IPS-18c (cell line): ENCODE measurements around the gene VSIG8.

Source experiments
- H3K4me3 ChIP-seq: 2 replicates; pipeline ENCODE4 v1.7.0; 2013; ENCODE audit warnings: low read depth, mild to moderate bottlenecking, low read length, moderate library complexity; ENCODE audit not compliant: insufficient read depth
- H3K9me3 ChIP-seq: one replicate; pipeline ENCODE4 v1.6.1; 2013; ENCODE audit warnings: mild to moderate bottlenecking, low read length, moderate library complexity; ENCODE audit not compliant: control insufficient read depth, insufficient read depth

VSIG8 gene

DNA sequence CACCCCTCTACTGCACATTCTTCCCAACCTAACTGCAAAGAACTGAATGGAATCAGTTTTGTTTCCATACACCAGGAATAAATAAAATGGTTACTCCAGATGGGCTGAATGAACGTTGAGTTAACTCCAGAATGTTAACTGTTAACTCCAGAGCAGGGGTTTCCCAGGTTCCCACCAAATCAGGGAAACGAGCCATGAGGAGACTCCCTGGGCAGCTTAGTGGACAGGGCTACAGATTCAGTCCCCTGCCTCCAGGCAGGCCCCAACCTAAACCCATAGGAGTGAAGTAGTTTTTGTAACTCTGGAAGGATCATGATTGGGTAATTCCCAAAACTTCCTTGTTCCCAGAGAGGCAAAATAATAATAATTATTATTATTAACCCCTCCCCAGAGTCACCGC is 14.1 kb downstream of the VSIG8 start:
- H3K4me3 ChIP-seq = no peak overlapping the region
- no peaks in the 10 kb centered on the region for H3K9me3 ChIP-seq

DNA sequence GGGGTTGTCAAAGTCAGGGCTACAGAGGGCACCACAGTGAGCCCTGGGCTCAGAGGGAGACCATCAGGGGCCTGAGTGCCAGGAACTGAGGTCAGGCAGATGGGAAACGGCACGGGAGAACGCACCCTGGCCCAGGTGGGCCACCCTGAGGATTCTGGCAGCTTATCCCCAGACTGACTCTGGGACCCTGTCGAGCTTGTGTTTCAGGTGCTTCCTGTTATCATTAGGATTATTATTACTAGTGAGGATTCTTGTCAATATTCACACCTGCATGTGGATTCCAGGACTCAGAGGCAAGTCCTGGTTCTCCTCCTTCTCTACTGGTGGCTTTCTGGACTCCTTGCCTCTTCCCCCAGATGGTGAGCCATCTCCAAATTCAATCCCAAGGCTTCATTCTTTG is 15.2 kb downstream of the VSIG8 start:
- H3K4me3 ChIP-seq = no peak overlapping the region
- H3K9me3 ChIP-seq = no peaks in the 10 kb centered on the region

DNA sequence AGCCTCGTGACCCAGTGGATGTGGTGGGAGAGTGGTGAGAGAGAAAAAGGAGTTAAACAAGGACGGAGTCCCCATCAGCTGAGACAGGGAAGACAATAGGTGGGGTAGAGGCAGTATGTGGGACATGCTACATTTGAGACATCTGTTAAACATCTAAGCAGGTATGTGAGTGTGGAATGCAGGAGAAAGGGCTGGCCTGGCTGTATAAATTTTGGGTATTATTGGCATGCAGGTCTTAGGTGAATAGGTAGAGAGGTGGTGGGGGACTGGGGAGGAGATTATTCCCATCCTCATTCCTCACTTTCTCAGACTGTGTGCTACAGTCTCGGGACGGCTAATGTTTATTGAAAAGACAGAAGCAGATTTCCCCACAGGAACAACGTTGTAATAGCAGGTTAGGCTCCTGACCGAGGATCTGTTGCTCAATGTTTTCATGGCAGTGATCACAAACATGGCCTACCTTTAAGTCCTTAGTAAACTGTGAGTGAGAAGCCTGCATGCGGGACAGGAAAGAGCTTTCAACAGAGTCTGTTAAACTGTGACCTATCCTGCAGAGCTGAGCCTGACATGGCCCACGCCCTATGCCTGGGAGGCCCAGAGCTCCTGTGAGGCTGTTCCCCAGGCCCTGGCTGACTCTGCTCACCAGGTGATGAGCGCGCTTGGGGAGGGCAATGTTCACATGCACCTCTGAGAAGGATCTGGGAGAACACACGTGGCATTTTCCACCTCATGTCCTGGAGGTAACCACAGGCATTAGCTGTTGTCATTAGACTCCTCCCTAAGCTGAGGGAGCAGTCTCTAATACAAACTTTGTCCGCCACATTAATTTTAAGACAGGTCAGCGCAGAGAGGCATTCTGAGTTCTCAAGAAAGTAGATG is 16.5 kb downstream of the VSIG8 start:
- Histone ChIP-seq H3K9me3 (no peaks in the 10 kb centered on the region), H3K4me3 (no peak overlapping the region)

DNA sequence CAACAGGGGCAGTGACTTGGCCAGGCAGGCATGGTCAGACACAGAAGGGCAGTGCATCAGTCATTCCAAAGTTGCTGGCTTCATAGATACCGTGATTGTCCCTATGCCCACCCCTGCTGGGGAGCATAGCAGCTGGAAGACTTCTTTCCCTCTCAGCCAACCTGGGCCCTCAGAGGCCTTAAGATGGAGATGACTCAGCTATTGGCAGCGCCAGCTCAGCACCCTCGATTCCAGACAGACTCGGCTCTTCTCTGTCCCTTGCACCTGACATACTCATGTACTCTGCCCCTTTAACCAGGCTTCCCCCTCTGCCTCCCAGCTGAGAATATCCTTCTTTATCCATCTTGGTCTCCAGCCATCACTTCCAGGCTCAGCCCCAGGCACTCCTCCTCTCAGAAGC is 19.0 kb downstream of the VSIG8 start:
- Histone ChIP-seq H3K9me3 (peaks cover 2% of the 10 kb centered on the region), H3K4me3 (no peak overlapping the region)

DNA sequence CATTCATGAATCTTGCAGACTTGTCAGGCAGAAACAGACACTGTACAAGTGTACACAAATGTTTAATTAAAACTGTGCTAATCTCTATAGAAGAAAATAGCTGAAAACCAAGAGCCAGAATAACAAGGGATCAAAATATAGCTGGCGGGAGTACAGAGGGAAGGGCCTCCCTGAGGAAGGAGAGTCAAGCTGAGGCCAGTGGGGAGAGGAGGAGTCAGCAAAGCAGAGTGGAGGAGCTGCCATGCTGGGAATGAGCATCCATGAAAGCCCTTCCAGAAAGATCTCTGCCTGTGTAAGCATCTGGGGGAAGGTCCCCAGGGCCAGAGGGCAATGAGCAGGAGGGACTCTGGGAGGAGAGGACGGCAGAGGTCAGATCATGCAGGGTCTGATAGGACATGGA is 20.7 kb downstream of the VSIG8 start:
- H3K9me3 ChIP-seq = peaks cover 2% of the 10 kb centered on the region
- no peak overlapping the region for H3K4me3 ChIP-seq

DNA sequence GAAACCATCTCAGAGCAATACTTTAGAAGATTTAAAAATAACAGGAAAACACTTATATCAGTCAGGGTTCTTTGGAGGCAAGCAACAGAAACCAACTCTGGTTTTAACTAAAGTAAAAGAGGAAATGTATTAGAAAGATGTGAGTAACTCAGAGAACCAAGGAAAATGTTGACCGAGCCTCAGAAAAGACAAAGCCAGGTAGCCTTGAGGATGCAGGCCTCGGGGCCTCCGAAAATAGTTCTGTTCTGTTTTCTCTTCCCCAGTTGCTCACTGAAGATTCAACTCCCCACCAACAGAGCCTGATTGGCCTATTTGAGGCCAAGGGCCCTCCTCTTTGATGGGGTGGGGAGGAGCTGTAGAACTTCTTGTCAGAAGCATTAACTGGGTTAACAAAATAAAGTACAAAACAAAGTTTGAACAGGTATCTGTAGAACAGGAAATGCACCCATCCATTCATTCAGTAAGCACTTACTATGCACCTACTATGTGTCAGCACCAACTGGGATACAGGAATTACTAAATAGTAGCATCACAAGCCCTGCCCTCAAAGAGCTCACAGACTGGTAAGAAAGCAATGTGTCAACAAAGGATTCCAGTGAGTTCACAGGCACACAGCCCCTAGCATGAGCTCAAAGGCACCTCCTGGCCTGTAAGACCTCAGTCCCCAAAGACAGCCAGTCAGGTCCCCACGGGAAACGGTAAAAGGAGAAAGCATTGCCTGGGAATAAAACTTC is 23.2 kb downstream of the VSIG8 start:
- Histone ChIP-seq H3K9me3 (peaks cover 2% of the 10 kb centered on the region), H3K4me3 (no peak overlapping the region)

DNA sequence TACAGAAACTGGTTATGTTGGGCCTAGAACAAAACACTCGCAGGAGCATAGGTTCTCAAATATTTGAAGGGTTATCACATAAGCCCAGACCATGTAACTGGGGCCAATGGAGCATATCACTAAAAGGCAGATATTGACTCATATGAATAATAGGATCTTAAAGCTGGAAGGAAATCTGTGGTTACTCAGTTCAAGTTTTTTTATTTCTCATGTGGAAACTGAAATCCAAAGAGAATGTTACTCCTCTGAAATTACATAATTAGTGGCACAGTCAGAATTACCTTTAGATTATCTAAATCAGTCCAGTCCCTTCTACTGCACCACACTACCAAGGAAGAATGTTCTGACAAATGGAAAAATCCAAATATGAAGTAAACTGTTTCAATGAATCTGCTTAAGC is 23.7 kb downstream of the VSIG8 start:
- Histone ChIP-seq H3K4me3 (no peak overlapping the region), H3K9me3 (peaks cover 2% of the 10 kb centered on the region)

DNA sequence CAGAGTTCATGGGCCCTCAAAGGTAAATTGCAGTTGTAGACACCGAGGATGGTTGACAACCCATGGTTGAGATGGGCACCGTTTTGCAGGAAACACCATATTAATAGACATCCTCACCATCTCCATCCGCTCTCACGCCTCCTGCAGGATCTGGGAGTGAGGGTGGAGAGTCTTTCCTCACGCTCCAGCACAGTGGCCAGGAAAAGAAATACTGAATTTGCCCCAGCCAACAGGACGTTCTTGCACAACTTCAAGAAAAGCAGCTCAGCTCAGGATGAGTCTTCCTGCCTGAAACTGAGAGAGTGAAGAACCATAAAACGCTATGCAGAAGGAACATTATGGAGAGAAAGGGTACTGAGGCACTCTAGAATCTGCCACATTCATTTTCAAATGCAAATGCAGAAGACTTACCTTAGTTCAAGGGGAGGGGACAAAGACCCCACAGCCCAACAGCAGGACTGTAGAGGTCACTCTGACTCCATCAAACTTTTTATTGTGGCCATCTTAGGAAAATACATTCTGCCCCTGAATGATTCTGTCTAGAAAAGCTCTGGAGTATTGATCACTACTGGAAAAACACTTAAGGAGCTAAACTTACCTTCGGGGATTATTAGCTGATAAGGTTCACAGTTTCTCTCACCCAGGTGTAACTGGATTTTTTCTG is 26.5 kb downstream of the VSIG8 start:
- H3K4me3 ChIP-seq = no peak overlapping the region
- H3K9me3 ChIP-seq = peaks cover 2% of the 10 kb centered on the region

DNA sequence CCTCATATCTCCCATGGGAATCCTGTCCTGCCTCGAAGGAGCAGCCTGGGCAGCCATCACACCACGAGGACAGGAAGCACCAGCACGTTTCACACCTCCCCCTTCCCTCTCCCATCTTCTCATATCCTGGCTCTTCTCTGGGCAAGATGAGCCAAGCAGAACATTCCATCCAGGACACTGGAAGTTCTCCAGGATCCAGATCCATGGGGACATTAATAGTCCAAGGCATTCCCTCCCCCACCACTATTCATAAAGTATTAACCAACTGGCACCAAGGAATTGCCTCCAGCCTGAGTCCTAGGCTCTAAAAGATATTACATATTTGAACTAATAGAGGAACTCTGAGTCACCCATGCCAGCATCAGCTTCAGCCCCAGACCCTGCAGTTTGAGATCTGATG is 27.1 kb downstream of the VSIG8 start:
- H3K9me3 ChIP-seq = peaks cover 2% of the 10 kb centered on the region
- H3K4me3 ChIP-seq = no peak overlapping the region

DNA sequence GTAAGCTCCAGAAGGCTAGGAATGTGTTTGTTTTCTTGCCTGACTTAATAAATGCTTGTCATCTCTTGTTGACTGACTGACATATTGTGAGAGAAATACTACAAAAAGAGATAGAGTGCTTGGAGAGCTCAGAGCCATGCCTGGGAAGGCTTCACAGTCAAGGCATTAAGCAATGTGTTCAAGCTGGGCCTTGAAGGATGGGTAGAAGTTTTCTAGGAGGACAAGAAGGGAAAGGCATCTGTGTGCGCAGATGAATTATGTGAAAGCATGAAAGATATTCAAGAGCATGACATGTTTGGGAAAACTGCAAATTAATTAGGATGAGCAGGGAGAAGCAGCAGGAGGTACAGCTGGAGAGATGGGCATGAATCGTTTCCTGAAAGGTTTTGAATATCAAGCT is 30.1 kb downstream of the VSIG8 start:
- no peak overlapping the region for H3K4me3 ChIP-seq
- no peaks in the 10 kb centered on the region for H3K9me3 ChIP-seq

DNA sequence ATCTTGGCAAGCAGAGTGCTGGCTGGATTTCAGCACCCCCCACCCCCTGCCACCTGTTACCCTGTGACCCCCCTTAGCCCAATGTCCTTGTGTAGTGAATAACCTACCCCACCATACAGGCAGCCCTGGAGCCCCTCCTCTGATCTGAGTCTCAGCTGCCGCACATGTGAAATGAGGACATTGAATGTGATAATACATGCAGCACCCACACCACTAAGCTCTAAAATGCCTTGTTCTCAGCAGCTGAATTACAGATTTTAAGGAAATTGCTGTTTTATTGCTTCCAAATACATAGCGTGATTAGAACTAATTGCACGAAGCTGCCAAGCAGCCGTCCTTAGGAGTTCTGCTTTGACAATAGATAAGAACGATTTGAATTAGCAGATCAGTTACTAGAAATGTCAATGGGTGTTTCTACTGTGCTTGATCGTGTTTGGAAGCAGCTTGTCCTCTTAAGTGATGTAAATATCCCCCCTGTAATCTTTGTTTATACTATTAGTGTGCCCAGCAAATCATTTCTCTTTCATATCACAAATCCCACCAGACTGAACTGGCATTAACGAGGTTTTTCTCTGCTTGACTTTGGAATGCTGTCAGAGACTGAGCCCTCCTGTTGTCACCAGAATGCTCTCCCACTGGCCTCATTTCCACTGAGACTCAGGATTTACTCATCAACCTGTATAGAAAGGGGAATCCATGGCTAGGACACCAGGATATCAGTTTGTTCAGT is 30.9 kb downstream of the VSIG8 start:
- H3K9me3 ChIP-seq = no peaks in the 10 kb centered on the region
- no peak overlapping the region for H3K4me3 ChIP-seq

DNA sequence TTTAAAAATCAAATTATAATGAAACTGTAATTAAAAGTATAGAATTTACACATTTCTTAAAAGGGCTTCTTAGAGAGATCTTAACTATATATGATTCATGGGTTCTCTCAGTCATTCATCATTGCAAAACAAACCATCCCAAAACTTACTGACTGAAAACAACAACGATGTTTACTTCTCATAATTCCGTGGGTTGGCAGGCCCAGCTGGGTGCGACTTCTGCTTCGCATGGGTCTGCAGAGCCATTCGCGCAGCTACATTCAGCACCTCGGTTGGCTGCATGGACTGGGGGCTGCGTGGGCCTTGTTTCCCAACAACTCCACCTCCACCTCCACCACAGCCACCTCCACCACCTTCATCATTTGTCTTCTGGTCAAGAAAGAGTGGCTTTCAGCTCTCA is 31.7 kb downstream of the VSIG8 start:
- H3K9me3 ChIP-seq = no peaks in the 10 kb centered on the region
- H3K4me3 ChIP-seq = no peak overlapping the region

DNA sequence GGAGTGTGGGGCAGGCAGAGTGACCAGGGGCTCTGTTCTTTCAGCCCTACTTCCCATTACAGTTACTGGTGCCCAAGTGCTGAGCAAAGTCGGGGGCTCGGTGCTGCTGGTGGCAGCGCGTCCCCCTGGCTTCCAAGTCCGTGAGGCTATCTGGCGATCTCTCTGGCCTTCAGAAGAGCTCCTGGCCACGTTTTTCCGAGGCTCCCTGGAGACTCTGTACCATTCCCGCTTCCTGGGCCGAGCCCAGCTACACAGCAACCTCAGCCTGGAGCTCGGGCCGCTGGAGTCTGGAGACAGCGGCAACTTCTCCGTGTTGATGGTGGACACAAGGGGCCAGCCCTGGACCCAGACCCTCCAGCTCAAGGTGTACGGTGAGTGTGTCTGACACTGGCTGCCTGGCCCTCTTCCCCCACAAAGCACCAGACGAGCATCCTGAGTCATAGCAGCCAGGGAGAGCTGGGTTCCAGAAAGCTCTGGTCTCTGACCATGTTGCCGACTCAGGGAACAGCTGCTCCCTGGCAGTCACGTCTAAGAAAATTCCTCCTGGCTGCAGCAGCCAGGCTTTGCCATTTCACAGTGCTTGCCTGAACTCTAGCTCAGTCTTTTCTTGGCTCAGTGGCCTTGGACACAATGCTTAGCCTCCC is 32.5 kb downstream of the VSIG8 start:
- H3K9me3 ChIP-seq = no peaks in the 10 kb centered on the region
- no peak overlapping the region for H3K4me3 ChIP-seq

DNA sequence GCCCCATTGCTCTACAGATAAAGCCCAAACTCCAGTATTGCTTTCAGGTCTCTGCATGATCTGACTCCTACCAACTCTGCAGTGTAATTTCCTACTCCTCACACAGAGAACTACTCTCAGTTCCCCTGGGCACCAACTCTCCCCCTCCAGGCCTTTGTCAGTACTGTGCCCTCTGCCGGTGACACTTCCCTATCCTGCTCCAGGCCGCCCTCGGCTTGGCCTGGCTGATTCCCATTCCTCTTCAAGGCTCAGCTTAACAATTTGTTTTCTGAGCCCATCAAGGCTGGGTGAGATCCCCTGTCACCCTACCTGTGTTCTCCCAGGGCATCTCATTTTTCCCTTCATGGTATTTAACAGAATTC is 33.2 kb downstream of the VSIG8 start:
- no peaks in the 10 kb centered on the region for H3K9me3 ChIP-seq

DNA sequence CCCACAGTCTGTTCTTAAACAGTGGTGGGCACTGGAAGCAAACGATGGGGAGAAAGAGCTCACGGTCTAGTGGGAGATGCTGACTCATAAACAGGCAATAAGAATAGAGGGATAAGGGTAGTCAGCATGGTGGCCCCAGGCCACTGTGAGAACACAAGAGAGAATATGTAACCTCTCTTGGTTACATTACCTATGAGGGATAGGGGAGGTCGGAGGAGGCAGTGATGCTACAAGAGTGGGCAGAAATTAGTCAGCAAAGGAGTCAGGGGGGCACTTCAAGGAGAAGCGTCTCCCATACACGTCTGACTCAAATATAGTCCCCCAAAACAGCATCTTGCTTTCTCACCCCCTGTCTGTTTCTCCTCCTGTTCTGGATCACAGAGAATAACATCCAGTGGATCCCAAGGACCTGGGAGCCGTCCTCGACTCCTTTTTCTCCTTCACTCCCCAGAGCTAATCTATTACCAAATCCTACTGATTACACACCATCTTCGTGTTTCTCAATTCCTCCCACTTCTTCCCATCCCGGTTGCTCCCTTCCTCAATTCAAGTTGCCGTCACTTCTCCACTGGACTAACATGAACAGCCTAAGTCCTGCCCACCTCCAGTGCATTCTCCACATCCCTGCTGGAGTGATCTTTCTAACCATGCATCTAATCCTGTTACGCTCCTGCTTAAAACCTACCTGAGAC is 33.7 kb downstream of the VSIG8 start:
- H3K4me3 ChIP-seq = no peak overlapping the region
- no peaks in the 10 kb centered on the region for H3K9me3 ChIP-seq

More for the DNA sequence above, 33.2 kb downstream of the VSIG8 start:
- no peak overlapping the region for H3K4me3 ChIP-seq

DNA sequence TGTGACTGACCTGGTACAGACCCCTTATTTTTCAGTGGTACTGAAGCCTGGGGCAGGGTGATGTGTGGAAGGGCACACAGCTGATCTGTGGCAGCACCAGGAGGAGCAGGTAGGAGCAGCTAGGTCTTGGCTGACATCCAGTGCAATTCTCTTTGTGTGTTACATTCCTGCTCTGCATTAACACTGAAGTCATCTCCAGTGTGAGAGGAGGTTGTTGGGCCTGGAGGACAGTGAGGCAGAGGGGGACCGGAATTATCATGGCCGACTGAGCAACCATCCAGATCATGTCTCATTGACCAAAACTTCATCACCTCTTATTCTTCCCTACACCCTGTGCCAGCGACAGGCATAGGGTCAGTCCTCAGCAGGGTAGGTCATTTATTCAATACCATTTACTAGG is 34.3 kb downstream of the VSIG8 start:
- H3K4me3 ChIP-seq = no peak overlapping the region
- no peaks in the 10 kb centered on the region for H3K9me3 ChIP-seq
